Activated T-cell treated with anti-CD3 and anti-CD28 coated beads, Interleukin-2, amount 50 U/mL, for 24 hours (primary cell): ENCODE data around the gene ELP2.

ENCODE experiments used
- DNase-seq: peaks from one replicate; pipeline ENCODE4 v3.0.0-alpha.2; 2020
- H3K27ac Mint-ChIP-seq: 2 replicates; pipeline ENCODE4 v1.8.0; 2020; ENCODE audit warnings: mild to moderate bottlenecking, mixed read lengths
- H3K27me3 Mint-ChIP-seq: 2 replicates; pipeline ENCODE4 v1.8.0; 2020; ENCODE audit warnings: mixed read lengths
- H3K36me3 Mint-ChIP-seq: 2 replicates; pipeline ENCODE4 v1.8.0; 2020; ENCODE audit warnings: low read depth, mixed read lengths
- H3K4me1 Mint-ChIP-seq: 2 replicates; pipeline ENCODE4 v1.8.0; 2020; ENCODE audit warnings: low read depth, mixed read lengths
- H3K4me3 Mint-ChIP-seq: 2 replicates; pipeline ENCODE4 v1.8.0; 2020; ENCODE audit warnings: mild to moderate bottlenecking, moderate library complexity, mixed read lengths
- H3K9me3 Mint-ChIP-seq: 2 replicates; pipeline ENCODE4 v1.8.0; 2020; ENCODE audit warnings: mixed read lengths

ELP2 gene

GRCh38 chr18:36130883-36131653 lies 1.4 kb downstream of the ELP2 start:
- Mint-ChIP-seq H3K27me3 (no peaks in the 10 kb centered on the region), H3K9me3 (no peaks in the 10 kb centered on the region), H3K27ac (peak overlapping the region; percentile 98), H3K36me3 (peaks cover 75% of the 10 kb centered on the region), H3K4me1 (peaks cover 62% of the 10 kb centered on the region), H3K4me3 (peak overlapping the region; percentile 96)
- no peak for DNase-seq

GRCh38 chr18:36131692-36132483 lies 2.2 kb downstream of the ELP2 start:
- H3K36me3 Mint-ChIP-seq, result peaks cover 75% of the 10 kb centered on the region

GRCh38 chr18:36132756-36133155 lies 3.1 kb downstream of the ELP2 start:
- Mint-ChIP-seq H3K4me3 (peak overlapping the region; percentile 96), H3K4me1 (peaks cover 50% of the 10 kb centered on the region), H3K36me3 (peaks cover 82% of the 10 kb centered on the region), H3K9me3 (no peaks in the 10 kb centered on the region), H3K27me3 (no peaks in the 10 kb centered on the region), H3K27ac (peak overlapping the region; percentile 63)
- DNase-seq, result no peak

More at GRCh38 chr18:36131692-36132483, 2.2 kb downstream of the ELP2 start:
- Mint-ChIP-seq H3K4me1 (peaks cover 55% of the 10 kb centered on the region), H3K27me3 (no peaks in the 10 kb centered on the region), H3K4me3 (peak overlapping the region; percentile 96), H3K9me3 (no peaks in the 10 kb centered on the region), H3K27ac (peak overlapping the region; percentile 11)
- DNase-seq, result no peak

GRCh38 chr18:36135264-36135663 lies 5.6 kb downstream of the ELP2 start:
- no peaks in the 10 kb centered on the region for H3K27me3 Mint-ChIP-seq
- peaks cover 43% of the 10 kb centered on the region for H3K4me1 Mint-ChIP-seq
- no peak overlapping the region for H3K4me3 Mint-ChIP-seq
- peak overlapping the region; percentile 55 for H3K27ac Mint-ChIP-seq
- peaks cover 86% of the 10 kb centered on the region for H3K36me3 Mint-ChIP-seq
- no peak for DNase-seq
- H3K9me3 Mint-ChIP-seq, result no peaks in the 10 kb centered on the region

GRCh38 chr18:36139245-36139644 lies 9.5 kb downstream of the ELP2 start:
- no peaks in the 10 kb centered on the region for H3K9me3 Mint-ChIP-seq
- DNase-seq, result no peak
- H3K27ac Mint-ChIP-seq, result no peak overlapping the region
- H3K4me3 Mint-ChIP-seq, result no peak overlapping the region
- peaks cover 92% of the 10 kb centered on the region for H3K36me3 Mint-ChIP-seq
- no peaks in the 10 kb centered on the region for H3K27me3 Mint-ChIP-seq
- peaks cover 22% of the 10 kb centered on the region for H3K4me1 Mint-ChIP-seq

GRCh38 chr18:36141576-36141975 lies 11.9 kb downstream of the ELP2 start:
- peaks cover 12% of the 10 kb centered on the region for H3K4me1 Mint-ChIP-seq
- no peaks in the 10 kb centered on the region for H3K27me3 Mint-ChIP-seq
- H3K9me3 Mint-ChIP-seq, result no peaks in the 10 kb centered on the region
- no peak overlapping the region for H3K4me3 Mint-ChIP-seq
- peaks cover 95% of the 10 kb centered on the region for H3K36me3 Mint-ChIP-seq
- DNase-seq, result no peak
- peak overlapping the region; percentile 63 for H3K27ac Mint-ChIP-seq

- Mint-ChIP-seq H3K27ac (no peak overlapping the region), H3K4me3 (no peak overlapping the region), H3K36me3 (peaks cover 94% of the 10 kb centered on the region), H3K27me3 (no peaks in the 10 kb centered on the region), H3K9me3 (no peaks in the 10 kb centered on the region), H3K4me1 (peaks cover 10% of the 10 kb centered on the region)
- DNase-seq, result no peak
Observed at GRCh38 chr18:36142751-36143150, 13.1 kb downstream of the ELP2 start.

GRCh38 chr18:36143391-36143790 lies 13.7 kb downstream of the ELP2 start:
- DNase-seq, result no peak
- Mint-ChIP-seq H3K4me3 (no peak overlapping the region), H3K4me1 (peaks cover 10% of the 10 kb centered on the region), H3K9me3 (no peaks in the 10 kb centered on the region), H3K36me3 (peaks cover 94% of the 10 kb centered on the region), H3K27me3 (no peaks in the 10 kb centered on the region), H3K27ac (no peak overlapping the region)

GRCh38 chr18:36149514-36150289 lies 20.0 kb downstream of the ELP2 start:
- Mint-ChIP-seq H3K4me3 (no peak overlapping the region), H3K4me1 (peaks cover 11% of the 10 kb centered on the region), H3K9me3 (no peaks in the 10 kb centered on the region), H3K36me3 (peaks cover 98% of the 10 kb centered on the region), H3K27ac (peak overlapping the region; percentile 47), H3K27me3 (no peaks in the 10 kb centered on the region)
- no peak for DNase-seq

GRCh38 chr18:36152781-36153180 lies 23.1 kb downstream of the ELP2 start:
- H3K4me3 Mint-ChIP-seq, result no peak overlapping the region
- no peak overlapping the region for H3K27ac Mint-ChIP-seq
- no peaks in the 10 kb centered on the region for H3K9me3 Mint-ChIP-seq
- DNase-seq, result no peak
- H3K36me3 Mint-ChIP-seq, result peaks cover 97% of the 10 kb centered on the region
- H3K4me1 Mint-ChIP-seq, result peaks cover 22% of the 10 kb centered on the region
- no peaks in the 10 kb centered on the region for H3K27me3 Mint-ChIP-seq

- Mint-ChIP-seq H3K4me1 (peaks cover 25% of the 10 kb centered on the region), H3K27me3 (no peaks in the 10 kb centered on the region), H3K27ac (peak overlapping the region; percentile 44), H3K9me3 (no peaks in the 10 kb centered on the region), H3K4me3 (no peak overlapping the region), H3K36me3 (peaks cover 97% of the 10 kb centered on the region)
- DNase-seq, result no peak
Observed at GRCh38 chr18:36153203-36153602, 23.5 kb downstream of the ELP2 start.

GRCh38 chr18:36153771-36154170 lies 24.1 kb downstream of the ELP2 start:
- no peak for DNase-seq
- no peaks in the 10 kb centered on the region for H3K27me3 Mint-ChIP-seq
- peaks cover 97% of the 10 kb centered on the region for H3K36me3 Mint-ChIP-seq
- peaks cover 27% of the 10 kb centered on the region for H3K4me1 Mint-ChIP-seq
- H3K9me3 Mint-ChIP-seq, result no peaks in the 10 kb centered on the region
- H3K4me3 Mint-ChIP-seq, result no peak overlapping the region
- no peak overlapping the region for H3K27ac Mint-ChIP-seq

GRCh38 chr18:36155851-36156757 lies 26.4 kb downstream of the ELP2 start:
- H3K9me3 Mint-ChIP-seq, result no peaks in the 10 kb centered on the region
- H3K36me3 Mint-ChIP-seq, result peaks cover 96% of the 10 kb centered on the region
- no peak overlapping the region for H3K4me3 Mint-ChIP-seq
- no peak for DNase-seq
- H3K4me1 Mint-ChIP-seq, result peaks cover 32% of the 10 kb centered on the region
- H3K27me3 Mint-ChIP-seq, result no peaks in the 10 kb centered on the region
- peak overlapping the region; percentile 27 for H3K27ac Mint-ChIP-seq

GRCh38 chr18:36157441-36157840 lies 27.7 kb downstream of the ELP2 start:
- Mint-ChIP-seq H3K4me1 (peaks cover 37% of the 10 kb centered on the region), H3K27me3 (no peaks in the 10 kb centered on the region), H3K36me3 (peaks cover 96% of the 10 kb centered on the region), H3K27ac (peak overlapping the region; percentile 63), H3K9me3 (no peaks in the 10 kb centered on the region), H3K4me3 (no peak overlapping the region)
- no peak for DNase-seq
